DND-41 (cell line): Measurements from ENCODE around the gene DLG2.

Experiments used
- EZH2 ChIP-seq: IDR thresholded peaks from 3 replicates; pipeline ENCODE4 v1.6.1; 2012; ENCODE audit warnings: borderline replicate concordance, low read depth, mild to moderate bottlenecking, moderate library complexity, low read length, inconsistent platforms; ENCODE audit not compliant: severe bottlenecking
- TF ChIP-seq, protein P1 (sequence below): IDR thresholded peaks from 2 replicates; pipeline ENCODE4 v1.5.1; 2012; ENCODE audit warnings: borderline replicate concordance, low read length, moderate library complexity, mild to moderate bottlenecking; ENCODE audit not compliant: poor library complexity, severe bottlenecking; ENCODE audit errors: extremely low read depth

DNA sequence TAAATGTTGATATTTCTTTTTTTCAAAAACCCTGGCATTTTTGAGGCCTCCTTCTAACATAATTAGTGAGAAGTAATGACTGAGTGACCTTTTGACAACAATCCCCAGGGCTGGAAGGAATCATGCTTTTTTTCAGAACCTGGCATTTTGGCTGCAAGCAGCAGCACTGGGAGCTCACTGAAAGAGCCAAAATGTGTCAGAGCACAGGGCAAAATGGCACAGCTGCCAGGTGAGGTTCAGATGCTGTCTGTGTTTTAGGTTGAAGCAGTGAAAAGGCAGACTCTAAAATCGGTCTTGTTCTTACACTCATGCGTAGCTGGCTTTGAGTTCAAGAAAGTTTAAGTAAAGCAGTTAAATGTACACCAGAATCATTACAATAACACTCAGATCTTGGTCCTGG is 1063.8 kb downstream of the DLG2 start:
- TF ChIP-seq, protein P1, sequence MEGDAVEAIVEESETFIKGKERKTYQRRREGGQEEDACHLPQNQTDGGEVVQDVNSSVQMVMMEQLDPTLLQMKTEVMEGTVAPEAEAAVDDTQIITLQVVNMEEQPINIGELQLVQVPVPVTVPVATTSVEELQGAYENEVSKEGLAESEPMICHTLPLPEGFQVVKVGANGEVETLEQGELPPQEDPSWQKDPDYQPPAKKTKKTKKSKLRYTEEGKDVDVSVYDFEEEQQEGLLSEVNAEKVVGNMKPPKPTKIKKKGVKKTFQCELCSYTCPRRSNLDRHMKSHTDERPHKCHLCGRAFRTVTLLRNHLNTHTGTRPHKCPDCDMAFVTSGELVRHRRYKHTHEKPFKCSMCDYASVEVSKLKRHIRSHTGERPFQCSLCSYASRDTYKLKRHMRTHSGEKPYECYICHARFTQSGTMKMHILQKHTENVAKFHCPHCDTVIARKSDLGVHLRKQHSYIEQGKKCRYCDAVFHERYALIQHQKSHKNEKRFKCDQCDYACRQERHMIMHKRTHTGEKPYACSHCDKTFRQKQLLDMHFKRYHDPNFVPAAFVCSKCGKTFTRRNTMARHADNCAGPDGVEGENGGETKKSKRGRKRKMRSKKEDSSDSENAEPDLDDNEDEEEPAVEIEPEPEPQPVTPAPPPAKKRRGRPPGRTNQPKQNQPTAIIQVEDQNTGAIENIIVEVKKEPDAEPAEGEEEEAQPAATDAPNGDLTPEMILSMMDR, result no peak
- no peak for TF ChIP-seq EZH2
